ENCODE data around the gene SLC25A48.
"Not testable (repeated sequence)": the region's sequence is repeated elsewhere in the genome, so short reads cannot be mapped to it uniquely, and the experiment has no call there.

Gene SLC25A48

GRCh38 chr5:135833961-135834638 is 363 bp upstream of the SLC25A48 start:
- Histone ChIP-seq H3K9me3 (peaks cover 12% of the 10 kb centered on the region; the same call in 1 of the 2 replicates), H3K36me3 (replicated peaks) (no peaks in the 10 kb centered on the region), H3K27me3 (ENCODE audit: low read depth) (no peaks in the 10 kb centered on the region), H3K4me3 (peak overlapping the region; percentile 45), H3K4me1 (peaks cover 4% of the 10 kb centered on the region)
- DNase-seq (ENCODE audit: low spot score in 2 of 2) = no peak
- in situ Hi-C loops (cut with MboI; ENCODE audit: low sequenced_read_pairs) = loop anchor here (5.0 kb wide), 2 partner anchors 277 to 367 kb away; no protein-coding TSS in a partner anchor

- Histone ChIP-seq H3K27me3 (ENCODE audit: low read depth) (peaks cover 4% of the 10 kb centered on the region; the same call in 1 of the 2 replicates), H3K4me3 (no peak overlapping the region)
- in situ Hi-C loops (cut with MboI; ENCODE audit: low sequenced_read_pairs) = no loop called here
Observed at GRCh38 chr5:135835766-135836165, 1.3 kb downstream of the SLC25A48 start.

GRCh38 chr5:135838395-135838794 is 3.9 kb downstream of the SLC25A48 start:
- DNase-seq (ENCODE audit: low spot score in 2 of 2); H3K4me3 ChIP-seq; in situ Hi-C loops (cut with MboI; ENCODE audit: low sequenced_read_pairs); H3K36me3 ChIP-seq (replicated peaks); H3K4me1 ChIP-seq; H3K27me3 ChIP-seq (ENCODE audit: low read depth): not testable (repeated sequence)
- peaks cover 12% of the 10 kb centered on the region; the same call in 1 of the 2 replicates for H3K9me3 ChIP-seq

More at GRCh38 chr5:135835766-135836165, 1.3 kb downstream of the SLC25A48 start:
- no peak for DNase-seq (ENCODE audit: low spot score in 2 of 2)
- peaks cover 12% of the 10 kb centered on the region; the same call in 1 of the 2 replicates for H3K9me3 ChIP-seq
- peaks cover 4% of the 10 kb centered on the region for H3K4me1 ChIP-seq
- H3K36me3 ChIP-seq (replicated peaks) = no peaks in the 10 kb centered on the region

- Histone ChIP-seq H3K4me1 (peaks cover 4% of the 10 kb centered on the region), H3K4me3 (no peak overlapping the region), H3K27me3 (ENCODE audit: low read depth) (peaks cover 6% of the 10 kb centered on the region; the same call in 1 of the 2 replicates), H3K9me3 (peaks cover 12% of the 10 kb centered on the region; the same call in 1 of the 2 replicates), H3K36me3 (replicated peaks) (no peaks in the 10 kb centered on the region)
- no peak for DNase-seq (ENCODE audit: low spot score in 2 of 2)
- in situ Hi-C loops (cut with MboI; ENCODE audit: low sequenced_read_pairs) = no loop called here
Observed at GRCh38 chr5:135839566-135839965, 5.1 kb downstream of the SLC25A48 start.

GRCh38 chr5:135840959-135841358 is 6.5 kb downstream of the SLC25A48 start:
- Histone ChIP-seq H3K27me3 (ENCODE audit: low read depth) (peaks cover 6% of the 10 kb centered on the region; the same call in 1 of the 2 replicates), H3K4me3 (no peak overlapping the region), H3K36me3 (replicated peaks) (no peaks in the 10 kb centered on the region), H3K4me1 (no peaks in the 10 kb centered on the region), H3K9me3 (peaks cover 12% of the 10 kb centered on the region; the same call in 1 of the 2 replicates)
- DNase-seq (ENCODE audit: low spot score in 2 of 2) = no peak
- in situ Hi-C loops (cut with MboI; ENCODE audit: low sequenced_read_pairs) = no loop called here

- no peaks in the 10 kb centered on the region for H3K4me1 ChIP-seq
- H3K9me3 ChIP-seq = peaks cover 9% of the 10 kb centered on the region; the same call in 1 of the 2 replicates
- H3K36me3 ChIP-seq (replicated peaks) = no peaks in the 10 kb centered on the region
- H3K4me3 ChIP-seq = no peak overlapping the region
- DNase-seq (ENCODE audit: low spot score in 2 of 2) = no peak
- H3K27me3 ChIP-seq (ENCODE audit: low read depth) = peaks cover 6% of the 10 kb centered on the region; the same call in 1 of the 2 replicates
- in situ Hi-C loops (cut with MboI; ENCODE audit: low sequenced_read_pairs) = no loop called here
Observed at GRCh38 chr5:135842737-135843136, 8.3 kb downstream of the SLC25A48 start.

- no peak for DNase-seq (ENCODE audit: low spot score in 2 of 2)
- H3K9me3 ChIP-seq = no peaks in the 10 kb centered on the region; the same call in 1 of the 2 replicates
- H3K27me3 ChIP-seq (ENCODE audit: low read depth) = peaks cover 6% of the 10 kb centered on the region; the same call in 1 of the 2 replicates
- no peaks in the 10 kb centered on the region for H3K36me3 ChIP-seq (replicated peaks)
- in situ Hi-C loops (cut with MboI; ENCODE audit: low sequenced_read_pairs) = no loop called here
- no peak overlapping the region for H3K4me3 ChIP-seq
- no peaks in the 10 kb centered on the region for H3K4me1 ChIP-seq
Observed at GRCh38 chr5:135843571-135844337, 9.3 kb downstream of the SLC25A48 start.

- H3K4me3 ChIP-seq = no peak overlapping the region
- no peaks in the 10 kb centered on the region for H3K36me3 ChIP-seq (replicated peaks)
- in situ Hi-C loops (cut with MboI; ENCODE audit: low sequenced_read_pairs) = no loop called here
- no peaks in the 10 kb centered on the region for H3K4me1 ChIP-seq
- DNase-seq (ENCODE audit: low spot score in 2 of 2) = no peak
- no peaks in the 10 kb centered on the region for H3K9me3 ChIP-seq
- H3K27me3 ChIP-seq (ENCODE audit: low read depth) = 0 out of 2 replicates have a peak, but pooled peaks cover under 1% of the 10 kb centered on the region
Observed at GRCh38 chr5:135846311-135846710, 11.8 kb downstream of the SLC25A48 start.

- in situ Hi-C loops (cut with MboI; ENCODE audit: low sequenced_read_pairs) = no loop called here
- Histone ChIP-seq H3K9me3 (no peaks in the 10 kb centered on the region), H3K27me3 (ENCODE audit: low read depth) (no peaks in the 10 kb centered on the region), H3K4me1 (no peaks in the 10 kb centered on the region), H3K4me3 (no peak overlapping the region), H3K36me3 (replicated peaks) (no peaks in the 10 kb centered on the region)
- DNase-seq (ENCODE audit: low spot score in 2 of 2) = no peak
Observed at GRCh38 chr5:135847976-135848375, 13.5 kb downstream of the SLC25A48 start.

- Histone ChIP-seq H3K4me1 (no peaks in the 10 kb centered on the region), H3K27me3 (ENCODE audit: low read depth) (no peaks in the 10 kb centered on the region), H3K9me3 (no peaks in the 10 kb centered on the region), H3K4me3 (no peak overlapping the region), H3K36me3 (replicated peaks) (no peaks in the 10 kb centered on the region)
- no peak for DNase-seq (ENCODE audit: low spot score in 2 of 2)
- in situ Hi-C loops (cut with MboI; ENCODE audit: low sequenced_read_pairs) = no loop called here
Observed at GRCh38 chr5:135850231-135850630, 15.8 kb downstream of the SLC25A48 start.

- in situ Hi-C loops (cut with MboI; ENCODE audit: low sequenced_read_pairs) = no loop called here
- H3K36me3 ChIP-seq (replicated peaks) = no peaks in the 10 kb centered on the region
- no peaks in the 10 kb centered on the region for H3K4me1 ChIP-seq
- H3K9me3 ChIP-seq = no peaks in the 10 kb centered on the region
- DNase-seq (ENCODE audit: low spot score in 2 of 2) = no peak
- H3K27me3 ChIP-seq (ENCODE audit: low read depth) = no peaks in the 10 kb centered on the region
- no peak overlapping the region for H3K4me3 ChIP-seq
Observed at GRCh38 chr5:135850671-135851070, 16.2 kb downstream of the SLC25A48 start.

- Histone ChIP-seq H3K36me3 (replicated peaks) (no peaks in the 10 kb centered on the region), H3K4me1 (no peaks in the 10 kb centered on the region), H3K4me3 (no peak overlapping the region), H3K27me3 (ENCODE audit: low read depth) (no peaks in the 10 kb centered on the region), H3K9me3 (no peaks in the 10 kb centered on the region)
- in situ Hi-C loops (cut with MboI; ENCODE audit: low sequenced_read_pairs) = no loop called here
- DNase-seq (ENCODE audit: low spot score in 2 of 2) = no peak
Observed at GRCh38 chr5:135851186-135851914, 16.9 kb downstream of the SLC25A48 start.

GRCh38 chr5:135851915-135852845 is 17.7 kb downstream of the SLC25A48 start:
- Histone ChIP-seq H3K4me3 (no peak overlapping the region), H3K9me3 (no peaks in the 10 kb centered on the region), H3K36me3 (replicated peaks) (no peaks in the 10 kb centered on the region), H3K27me3 (ENCODE audit: low read depth) (no peaks in the 10 kb centered on the region), H3K4me1 (no peaks in the 10 kb centered on the region)
- in situ Hi-C loops (cut with MboI; ENCODE audit: low sequenced_read_pairs) = no loop called here
- DNase-seq (ENCODE audit: low spot score in 2 of 2) = no peak
